ENCODE data around the gene NEURL1B.

NEURL1B gene

GRCh38 chr5:172715421-172715780 is 74.3 kb downstream of the NEURL1B start:
- no peak for DNase-seq (ENCODE audit: low read depth)
- no peak for TF ChIP-seq CTCF (conservative IDR thresholded peaks at IDR 0.05; ENCODE audit: low read depth, low read length)
- H3K4me3 ChIP-seq (ENCODE audit: low read length), result no peak overlapping the region

GRCh38 chr5:172715931-172716682 is 75.0 kb downstream of the NEURL1B start:
- peak; percentile 28 for TF ChIP-seq CTCF (conservative IDR thresholded peaks at IDR 0.05; ENCODE audit: low read depth, low read length)
- no peak overlapping the region for H3K4me3 ChIP-seq (ENCODE audit: low read length)
- DNase-seq (ENCODE audit: low read depth), result no peak

- peak; percentile 70 for DNase-seq (ENCODE audit: low read depth)
- TF ChIP-seq CTCF (conservative IDR thresholded peaks at IDR 0.05; ENCODE audit: low read depth, low read length), result peak; percentile 85
- H3K4me3 ChIP-seq (ENCODE audit: low read length), result no peak overlapping the region
These were observed 75.8 kb downstream of the NEURL1B start for GRCh38 chr5:172716796-172717313.

- H3K4me3 ChIP-seq (ENCODE audit: low read length), result no peak overlapping the region
- no peak for DNase-seq (ENCODE audit: low read depth)
- no peak for TF ChIP-seq CTCF (conservative IDR thresholded peaks at IDR 0.05; ENCODE audit: low read depth, low read length)
These were observed 76.6 kb downstream of the NEURL1B start for GRCh38 chr5:172717481-172718195.

GRCh38 chr5:172718527-172719114 is 77.6 kb downstream of the NEURL1B start:
- no peak for DNase-seq (ENCODE audit: low read depth)
- TF ChIP-seq CTCF (conservative IDR thresholded peaks at IDR 0.05; ENCODE audit: low read depth, low read length), result no peak
- no peak overlapping the region for H3K4me3 ChIP-seq (ENCODE audit: low read length)

GRCh38 chr5:172719211-172719610 is 78.1 kb downstream of the NEURL1B start:
- TF ChIP-seq CTCF (conservative IDR thresholded peaks at IDR 0.05; ENCODE audit: low read depth, low read length), result no peak
- no peak overlapping the region for H3K4me3 ChIP-seq (ENCODE audit: low read length)
- DNase-seq (ENCODE audit: low read depth), result no peak
